ENCODE data around the gene MEF2A.

The MEF2A gene

DNA sequence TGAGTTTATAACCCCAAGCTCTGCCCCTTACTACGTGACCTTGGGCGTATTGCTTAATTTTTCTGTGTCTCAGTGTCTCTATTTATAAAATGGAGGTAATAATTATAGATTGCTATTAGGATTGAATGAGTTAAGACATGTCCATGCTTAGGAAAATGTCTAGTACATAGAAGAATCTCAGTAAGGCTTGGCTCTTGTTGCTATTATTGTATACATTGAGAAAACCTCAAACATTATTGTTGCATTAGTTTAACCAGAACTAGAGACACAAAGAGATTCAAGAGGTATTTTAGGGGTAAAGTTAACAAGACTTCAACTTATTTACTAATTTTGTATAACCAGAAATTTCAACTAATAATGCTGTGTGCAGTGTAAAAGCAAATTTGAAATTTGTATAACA lies 66.7 kb downstream of the MEF2A start:
- no peak for TF ChIP-seq CTCF (IDR thresholded peaks at IDR 0.05; ENCODE audit: control insufficient read depth, insufficient read depth, low read depth, low read length, missing control alignments)
- no peak overlapping the region for H3K4me3 ChIP-seq (ENCODE audit: control insufficient read depth, low read depth, low read length)
- DNase-seq (ENCODE audit: low read depth): no peak

- TF ChIP-seq CTCF (IDR thresholded peaks at IDR 0.05; ENCODE audit: control insufficient read depth, insufficient read depth, low read depth, low read length, missing control alignments): no peak
- no peak overlapping the region for H3K4me3 ChIP-seq (ENCODE audit: control insufficient read depth, low read depth, low read length)
- no peak for DNase-seq (ENCODE audit: low read depth)
These were observed 67.9 kb downstream of the MEF2A start for GRCh38 chr15:99633655-99634054.

GRCh38 chr15:99634576-99634975 lies 68.8 kb downstream of the MEF2A start:
- no peak for DNase-seq (ENCODE audit: low read depth)
- H3K4me3 ChIP-seq (ENCODE audit: control insufficient read depth, low read depth, low read length): no peak overlapping the region
- no peak for TF ChIP-seq CTCF (IDR thresholded peaks at IDR 0.05; ENCODE audit: control insufficient read depth, insufficient read depth, low read depth, low read length, missing control alignments)

- no peak overlapping the region for H3K4me3 ChIP-seq (ENCODE audit: control insufficient read depth, low read depth, low read length)
- no peak for DNase-seq (ENCODE audit: low read depth)
- TF ChIP-seq CTCF (IDR thresholded peaks at IDR 0.05; ENCODE audit: control insufficient read depth, insufficient read depth, low read depth, low read length, missing control alignments): no peak
These were observed 69.4 kb downstream of the MEF2A start for GRCh38 chr15:99635145-99635544.

- TF ChIP-seq CTCF (IDR thresholded peaks at IDR 0.05; ENCODE audit: control insufficient read depth, insufficient read depth, low read depth, low read length, missing control alignments): no peak
- H3K4me3 ChIP-seq (ENCODE audit: control insufficient read depth, low read depth, low read length): no peak overlapping the region
- DNase-seq (ENCODE audit: low read depth): no peak
These were observed 70.0 kb downstream of the MEF2A start for GRCh38 chr15:99635794-99636193.

- TF ChIP-seq CTCF (IDR thresholded peaks at IDR 0.05; ENCODE audit: control insufficient read depth, insufficient read depth, low read depth, low read length, missing control alignments): no peak
- no peak for DNase-seq (ENCODE audit: low read depth)
- no peak overlapping the region for H3K4me3 ChIP-seq (ENCODE audit: control insufficient read depth, low read depth, low read length)
These were observed 79.2 kb downstream of the MEF2A start for GRCh38 chr15:99644913-99645542.

GRCh38 chr15:99645543-99645935 lies 79.8 kb downstream of the MEF2A start:
- no peak for TF ChIP-seq CTCF (IDR thresholded peaks at IDR 0.05; ENCODE audit: control insufficient read depth, insufficient read depth, low read depth, low read length, missing control alignments)
- H3K4me3 ChIP-seq (ENCODE audit: control insufficient read depth, low read depth, low read length): no peak overlapping the region
- no peak for DNase-seq (ENCODE audit: low read depth)

Data from AG09309 (cell line).